ENCODE results near the gene TES.

Gene TES

GRCh38 chr7:116251675-116252074 is 41.3 kb downstream of the TES start:
- no peak overlapping the region for H3K4me3 ChIP-seq (ENCODE audit: low read length)
- DNase-seq (ENCODE audit: low read depth): no peak
- TF ChIP-seq, protein P1, sequence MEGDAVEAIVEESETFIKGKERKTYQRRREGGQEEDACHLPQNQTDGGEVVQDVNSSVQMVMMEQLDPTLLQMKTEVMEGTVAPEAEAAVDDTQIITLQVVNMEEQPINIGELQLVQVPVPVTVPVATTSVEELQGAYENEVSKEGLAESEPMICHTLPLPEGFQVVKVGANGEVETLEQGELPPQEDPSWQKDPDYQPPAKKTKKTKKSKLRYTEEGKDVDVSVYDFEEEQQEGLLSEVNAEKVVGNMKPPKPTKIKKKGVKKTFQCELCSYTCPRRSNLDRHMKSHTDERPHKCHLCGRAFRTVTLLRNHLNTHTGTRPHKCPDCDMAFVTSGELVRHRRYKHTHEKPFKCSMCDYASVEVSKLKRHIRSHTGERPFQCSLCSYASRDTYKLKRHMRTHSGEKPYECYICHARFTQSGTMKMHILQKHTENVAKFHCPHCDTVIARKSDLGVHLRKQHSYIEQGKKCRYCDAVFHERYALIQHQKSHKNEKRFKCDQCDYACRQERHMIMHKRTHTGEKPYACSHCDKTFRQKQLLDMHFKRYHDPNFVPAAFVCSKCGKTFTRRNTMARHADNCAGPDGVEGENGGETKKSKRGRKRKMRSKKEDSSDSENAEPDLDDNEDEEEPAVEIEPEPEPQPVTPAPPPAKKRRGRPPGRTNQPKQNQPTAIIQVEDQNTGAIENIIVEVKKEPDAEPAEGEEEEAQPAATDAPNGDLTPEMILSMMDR (conservative IDR thresholded peaks at IDR 0.05; ENCODE audit: low read depth, low read length): no peak

GRCh38 chr7:116252249-116252648 is 41.9 kb downstream of the TES start:
- DNase-seq (ENCODE audit: low read depth): no peak
- TF ChIP-seq, protein P1 (conservative IDR thresholded peaks at IDR 0.05; ENCODE audit: low read depth, low read length): no peak
- no peak overlapping the region for H3K4me3 ChIP-seq (ENCODE audit: low read length)

GRCh38 chr7:116257156-116257555 is 46.8 kb downstream of the TES start:
- TF ChIP-seq, protein P1 (conservative IDR thresholded peaks at IDR 0.05; ENCODE audit: low read depth, low read length): no peak
- DNase-seq (ENCODE audit: low read depth): no peak
- no peak overlapping the region for H3K4me3 ChIP-seq (ENCODE audit: low read length)

- no peak for DNase-seq (ENCODE audit: low read depth)
These were observed 48.4 kb downstream of the TES start for GRCh38 chr7:116258734-116259133.

DNA sequence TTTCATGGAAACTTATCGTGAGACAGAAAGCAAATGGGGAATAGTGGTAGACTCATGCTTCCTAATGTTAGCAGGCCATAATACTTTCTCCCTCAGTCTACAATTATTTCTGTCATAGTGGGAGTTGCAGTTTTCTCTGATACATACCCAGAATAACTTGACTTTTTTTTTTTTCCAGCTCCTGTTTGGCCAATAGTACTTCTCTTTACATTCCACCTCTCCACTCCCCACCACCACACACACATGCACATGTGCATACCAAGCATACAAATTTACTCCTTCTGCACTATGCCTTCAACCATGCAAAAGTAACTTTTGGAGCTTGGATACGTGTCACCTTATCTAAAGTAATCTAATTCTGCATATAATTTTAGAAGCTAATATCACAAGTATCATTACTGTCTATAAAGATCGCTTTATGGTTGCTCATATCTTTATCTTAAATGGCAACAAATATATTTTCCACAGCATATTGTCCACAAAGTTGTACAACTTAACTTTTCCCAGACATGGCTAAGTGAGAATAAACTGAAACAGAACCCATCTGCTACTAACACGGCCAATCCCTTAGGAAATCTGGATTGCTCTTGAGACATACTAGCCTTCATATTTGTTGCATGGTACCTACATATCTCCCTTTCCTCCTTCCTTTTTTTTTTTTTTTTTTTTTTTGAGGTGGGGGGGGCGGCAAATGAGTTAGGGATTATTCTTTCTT is 49.0 kb downstream of the TES start:
- TF ChIP-seq, protein P1 (conservative IDR thresholded peaks at IDR 0.05; ENCODE audit: low read depth, low read length): no peak
- no peak overlapping the region for H3K4me3 ChIP-seq (ENCODE audit: low read length)
- no peak for DNase-seq (ENCODE audit: low read depth)

More at GRCh38 chr7:116258734-116259133, 48.4 kb downstream of the TES start:
- TF ChIP-seq, protein P1 (conservative IDR thresholded peaks at IDR 0.05; ENCODE audit: low read depth, low read length): peak; percentile 65
- no peak overlapping the region for H3K4me3 ChIP-seq (ENCODE audit: low read length)

- TF ChIP-seq, protein P1 (conservative IDR thresholded peaks at IDR 0.05; ENCODE audit: low read depth, low read length): no peak
- DNase-seq (ENCODE audit: low read depth): peak; percentile 36
These were observed 49.6 kb downstream of the TES start for GRCh38 chr7:116259871-116260440.

DNA sequence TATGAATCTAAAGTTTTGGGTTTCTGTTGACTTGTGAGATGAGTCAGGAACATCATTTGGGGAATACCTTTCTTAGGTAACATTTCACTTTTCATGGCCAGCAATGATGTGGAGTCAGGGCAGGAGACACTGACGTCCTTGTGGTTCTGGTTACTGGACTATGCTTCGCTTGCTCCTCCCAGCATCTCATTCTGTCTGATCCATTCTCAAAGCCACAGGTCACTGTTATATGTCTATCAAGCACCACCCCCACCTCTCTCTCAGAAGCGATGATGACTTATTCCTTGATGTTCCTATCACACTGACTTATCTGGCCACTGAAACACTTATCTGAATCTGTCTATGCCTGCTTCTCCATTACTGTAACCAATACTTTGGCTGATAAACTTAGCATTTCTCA is 51.6 kb downstream of the TES start:
- H3K4me3 ChIP-seq (ENCODE audit: low read length): no peak overlapping the region
- DNase-seq (ENCODE audit: low read depth): no peak
- TF ChIP-seq, protein P1 (conservative IDR thresholded peaks at IDR 0.05; ENCODE audit: low read depth, low read length): no peak

More at GRCh38 chr7:116259871-116260440, 49.6 kb downstream of the TES start:
- H3K4me3 ChIP-seq (ENCODE audit: low read length): no peak overlapping the region
